Vagina (tissue), 2 donors: ENCODE results near the gene AMOTL2.

Source experiments
- CTCF ChIP-seq, 3 experiments: fragments of 450-650 bp in 2 of 3; fragments of 200-600 bp in 1 of 3; sonication (generic) in 1 of 3; IDR thresholded peaks; one replicate each; pipeline ENCODE4 v1.5.1; 2017 to 2019; ENCODE audit warnings: antibody characterized with exemption in 3 of 3, mild to moderate bottlenecking in 2 of 3, moderate library complexity in 2 of 3
- POLR2A ChIP-seq, 2 donors: fragments of 450-650 bp; IDR thresholded peaks; one replicate each; pipeline ENCODE4 v1.6.1; 2017; ENCODE audit warnings: antibody characterized with exemption in 2 of 2, mild to moderate bottlenecking in 2 of 2, moderate library complexity in 2 of 2

- no peak for TF ChIP-seq CTCF (IDR thresholded peaks at IDR 0.05)
- no peak for TF ChIP-seq POLR2A (IDR thresholded peaks at IDR 0.05)
These were observed 48.9 kb upstream of the AMOTL2 start for GRCh38 chr3:134423153-134423552.
